ENCODE data around the gene PXT1. TPM values are rescaled to one million over a fixed set of nuclear protein-coding genes. Genes with fewer than 3 reads are reported as not detected.

Gene PXT1, protein sequence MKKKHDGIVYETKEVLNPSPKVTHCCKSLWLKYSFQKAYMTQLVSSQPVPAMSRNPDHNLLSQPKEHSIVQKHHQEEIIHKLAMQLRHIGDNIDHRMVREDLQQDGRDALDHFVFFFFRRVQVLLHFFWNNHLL
- 0.08 TPM for polyA plus RNA-seq (2013)

DNA sequence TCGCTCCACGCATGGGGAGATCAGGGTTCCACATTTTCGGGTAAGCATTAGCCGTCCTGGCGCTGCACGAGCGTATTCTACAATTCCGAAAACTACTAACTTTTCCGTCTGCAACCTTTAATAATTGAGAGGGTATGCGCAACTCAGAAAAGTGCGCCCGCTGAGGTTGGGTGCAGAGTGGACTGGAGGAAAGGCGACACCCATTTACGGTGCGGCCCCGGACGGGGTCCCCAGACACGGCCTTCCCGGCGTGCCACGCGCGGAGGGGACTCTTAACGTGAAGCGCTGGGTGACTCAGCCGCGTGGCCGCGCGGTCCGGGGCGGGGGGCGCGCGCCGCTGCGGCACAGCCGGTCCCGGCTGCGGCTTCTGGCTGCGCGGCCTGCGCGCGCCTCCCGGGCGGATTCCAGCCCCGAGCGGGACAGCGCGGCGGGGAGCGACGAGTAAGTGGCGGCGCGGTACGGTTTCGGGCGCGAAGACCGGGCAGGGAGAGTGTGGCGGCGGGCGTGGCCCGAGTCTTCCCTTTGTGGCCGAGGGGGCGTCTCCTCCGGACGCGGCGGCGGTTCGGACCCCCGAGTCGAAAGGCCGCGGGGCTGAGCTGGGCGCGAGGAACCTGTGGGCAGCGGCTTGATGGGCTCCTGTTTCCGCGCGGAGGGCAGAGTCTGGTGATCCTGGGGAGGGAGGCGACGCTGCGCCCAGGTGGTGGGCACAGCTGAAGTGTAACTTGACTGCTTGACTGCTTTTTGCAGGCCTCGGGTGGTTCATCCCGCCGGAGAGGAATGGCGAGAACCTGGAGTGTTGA lies at the start of gene PXT1, which contains the start of gene KCTD20:
PXT1 (minus strand) TSS at position 184 of the 800 bp plus-strand sequence. CDS start 16,772 bp downstream, outside the sequence.
KCTD20 (plus strand) TSS at position 330 of the 800 bp plus-strand sequence. CDS start 27,098 bp downstream, outside the sequence.
- peak; percentile 88 to 95 (median 93) for DNase-seq
- under 1% methylated on average over 83 of the region's 91 CpGs for WGBS (ENCODE audit: insufficient coverage)
- Histone ChIP-seq H3K9me3 (ENCODE audit: control extremely low read depth in 1 of 5, control insufficient read depth in 4 of 5, insufficient read depth in 2 of 5, low read depth in 1 of 5, low read length in 4 of 5) (no peaks in the 10 kb centered on the region), H3K4me3 (ENCODE audit: control insufficient read depth in 1 of 7, extremely low read depth in 1 of 7, insufficient read depth in 4 of 7, low read depth in 2 of 7, low read length in 6 of 7) (peak within 1 kb of the TSS; percentile 86 to 94 (median 91)), H3K27ac (ENCODE audit: insufficient read depth in 1 of 2, low read depth in 1 of 2, low read length in 2 of 2, poor library complexity in 1 of 2, severe bottlenecking in 2 of 2) (peak within 1 kb of the TSS; percentile 89 to 92), H3K36me3 (ENCODE audit: control insufficient read depth in 4 of 4, insufficient read depth in 4 of 4, low read length in 3 of 4) (no peaks in the 10 kb centered on the region), H3K4me1 (ENCODE audit: control extremely low read depth in 1 of 4, control insufficient read depth in 4 of 4, insufficient read depth in 4 of 4, low read length in 3 of 4) (peaks cover 20 to 36% (median 27%) of the 10 kb centered on the region in 4 experiments), H3K27me3 (replicated peaks in 2 of 5; ENCODE audit: control insufficient read depth in 4 of 5, insufficient read depth in 5 of 5, low read length in 4 of 5) (no peaks in the 10 kb centered on the region)
- POLR2A ChIA-PET, result no interaction called here
- CTCF ChIA-PET, result interaction anchor here (1.0 to 3.2 kb wide), 3 partner anchors 13 to 136 kb away, joined by 3 to 13 read pairs (median 5); no protein-coding TSS in a partner anchor

DNA sequence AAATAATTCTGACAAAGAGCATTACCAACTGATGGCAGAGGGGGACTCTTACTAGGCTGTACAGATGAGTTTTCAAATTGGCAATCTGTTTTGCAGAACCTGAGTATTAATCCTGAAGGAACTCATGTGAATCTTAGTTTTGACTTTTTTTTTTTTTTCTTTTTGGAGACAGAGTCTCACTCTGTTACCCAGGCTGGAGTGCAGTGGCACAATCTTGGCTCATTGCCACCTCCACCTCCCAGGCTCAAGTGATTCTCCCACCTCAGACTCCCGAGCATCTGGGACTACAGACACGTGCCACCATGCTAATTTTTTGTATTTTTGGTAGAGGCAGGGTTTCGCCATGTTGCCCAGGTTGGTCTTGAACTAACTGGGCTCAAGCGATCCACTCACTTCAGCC lies 49.4 kb upstream of the PXT1 start:
- POLR2A ChIA-PET, result no interaction called here
- Histone ChIP-seq H3K27ac (ENCODE audit: insufficient read depth in 1 of 2, low read depth in 1 of 2, low read length in 2 of 2, poor library complexity in 1 of 2, severe bottlenecking in 2 of 2) (no peak overlapping the region), H3K4me1 (ENCODE audit: control extremely low read depth in 1 of 4, control insufficient read depth in 4 of 4, insufficient read depth in 4 of 4, low read length in 3 of 4) (peaks cover 0 to 16% (median 2%) of the 10 kb centered on the region in 4 experiments), H3K9me3 (ENCODE audit: control extremely low read depth in 1 of 5, control insufficient read depth in 4 of 5, insufficient read depth in 2 of 5, low read depth in 1 of 5, low read length in 4 of 5) (no peaks in the 10 kb centered on the region), H3K27me3 (replicated peaks in 2 of 5; ENCODE audit: control insufficient read depth in 4 of 5, insufficient read depth in 5 of 5, low read length in 4 of 5) (no peaks in the 10 kb centered on the region), H3K4me3 (ENCODE audit: control insufficient read depth in 1 of 7, extremely low read depth in 1 of 7, insufficient read depth in 4 of 7, low read depth in 2 of 7, low read length in 6 of 7) (no peak overlapping the region), H3K36me3 (ENCODE audit: control insufficient read depth in 4 of 4, insufficient read depth in 4 of 4, low read length in 3 of 4) (peaks cover 18 to 73% (median 47%) of the 10 kb centered on the region in 4 experiments)
- WGBS (ENCODE audit: insufficient coverage), result 100% methylated on average over 4 of the region's 4 CpGs
- no peak for DNase-seq
- CTCF ChIA-PET, result no interaction called here

DNA sequence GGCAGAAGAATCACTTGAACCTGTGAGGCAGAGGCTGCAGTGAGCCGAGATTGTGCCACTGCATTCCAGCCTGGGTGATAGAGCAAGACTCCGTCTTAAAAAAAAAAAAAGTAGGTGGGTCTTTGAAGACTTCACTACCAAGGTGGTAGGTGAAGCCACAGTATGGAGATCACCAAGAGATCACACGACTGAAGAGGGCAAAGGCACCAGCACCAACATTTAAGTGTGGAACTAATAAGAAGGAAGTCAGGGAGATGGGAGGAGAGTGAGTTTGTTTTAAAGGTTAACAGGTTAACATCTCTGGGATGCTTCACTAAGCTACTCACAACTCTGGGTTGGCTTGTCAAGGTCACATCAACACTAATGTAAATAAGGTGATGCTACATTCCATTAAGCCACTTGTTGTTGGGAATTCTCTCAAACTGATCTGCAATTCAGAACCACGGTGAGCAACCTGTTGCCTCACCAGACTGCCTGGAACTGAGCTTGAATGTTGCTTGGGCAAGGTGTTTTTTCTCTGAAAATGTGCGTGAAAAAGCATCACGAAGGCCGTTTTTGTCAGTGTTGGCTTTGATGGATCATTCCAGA lies 48.8 kb upstream of the PXT1 start:
- Histone ChIP-seq H3K36me3 (ENCODE audit: control insufficient read depth in 4 of 4, insufficient read depth in 4 of 4, low read length in 3 of 4) (peaks cover 18 to 73% (median 48%) of the 10 kb centered on the region in 4 experiments), H3K4me3 (ENCODE audit: control insufficient read depth in 1 of 7, extremely low read depth in 1 of 7, insufficient read depth in 4 of 7, low read depth in 2 of 7, low read length in 6 of 7) (no peak overlapping the region), H3K27ac (ENCODE audit: insufficient read depth in 1 of 2, low read depth in 1 of 2, low read length in 2 of 2, poor library complexity in 1 of 2, severe bottlenecking in 2 of 2) (no peak overlapping the region), H3K9me3 (ENCODE audit: control extremely low read depth in 1 of 5, control insufficient read depth in 4 of 5, insufficient read depth in 2 of 5, low read depth in 1 of 5, low read length in 4 of 5) (no peaks in the 10 kb centered on the region), H3K4me1 (ENCODE audit: control extremely low read depth in 1 of 4, control insufficient read depth in 4 of 4, insufficient read depth in 4 of 4, low read length in 3 of 4) (peaks cover 0 to 16% (median 2%) of the 10 kb centered on the region in 4 experiments), H3K27me3 (replicated peaks in 2 of 5; ENCODE audit: control insufficient read depth in 4 of 5, insufficient read depth in 5 of 5, low read length in 4 of 5) (no peaks in the 10 kb centered on the region)
- ChIA-PET POLR2A (no interaction called here), CTCF (no interaction called here)
- no peak for DNase-seq
- 96% methylated on average over 5 of the region's 7 CpGs for WGBS (ENCODE audit: insufficient coverage)

DNA sequence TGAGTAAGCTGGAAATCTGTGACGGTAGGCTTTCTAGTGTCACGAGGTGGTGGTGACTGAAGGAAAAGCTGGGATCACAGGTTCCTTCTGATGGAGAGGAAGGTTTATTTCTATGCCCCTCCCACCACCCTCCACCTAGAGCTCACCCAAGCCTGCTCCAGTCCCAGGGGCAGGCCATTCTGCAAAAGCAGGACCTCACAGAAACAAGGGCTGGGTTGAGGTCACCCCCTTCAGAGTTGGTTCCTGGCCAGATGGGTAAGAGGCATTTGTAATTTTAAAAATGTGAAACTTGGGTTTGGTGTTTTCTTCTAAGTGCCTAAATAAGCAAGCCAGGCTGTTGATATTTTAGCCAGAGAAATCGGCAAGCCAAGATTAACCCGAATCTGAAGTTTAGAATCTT lies 46.8 kb upstream of the PXT1 start:
- H3K27ac ChIP-seq (ENCODE audit: insufficient read depth in 1 of 2, low read depth in 1 of 2, low read length in 2 of 2, poor library complexity in 1 of 2, severe bottlenecking in 2 of 2), result no peak overlapping the region
- H3K4me1 ChIP-seq (ENCODE audit: control extremely low read depth in 1 of 4, control insufficient read depth in 4 of 4, insufficient read depth in 4 of 4, low read length in 3 of 4), result peaks cover 0 to 13% (median 2%) of the 10 kb centered on the region in 4 experiments
- 95% methylated on average over 2 of the region's 4 CpGs for WGBS (ENCODE audit: insufficient coverage)
- no peak overlapping the region for H3K4me3 ChIP-seq (ENCODE audit: control insufficient read depth in 1 of 7, extremely low read depth in 1 of 7, insufficient read depth in 4 of 7, low read depth in 2 of 7, low read length in 6 of 7)
- ChIA-PET POLR2A (interaction anchor here (1.2 kb wide), 1 partner anchor 8 kb away, joined by 5 read pairs; no protein-coding TSS in a partner anchor), CTCF (interaction anchor here (1.4 kb wide), 1 partner anchor 30 kb away, joined by 4 read pairs; no protein-coding TSS in a partner anchor)
- H3K9me3 ChIP-seq (ENCODE audit: control extremely low read depth in 1 of 5, control insufficient read depth in 4 of 5, insufficient read depth in 2 of 5, low read depth in 1 of 5, low read length in 4 of 5), result no peaks in the 10 kb centered on the region
- H3K27me3 ChIP-seq (replicated peaks in 2 of 5; ENCODE audit: control insufficient read depth in 4 of 5, insufficient read depth in 5 of 5, low read length in 4 of 5), result no peaks in the 10 kb centered on the region
- H3K36me3 ChIP-seq (ENCODE audit: control insufficient read depth in 4 of 4, insufficient read depth in 4 of 4, low read length in 3 of 4), result peaks cover 16 to 70% (median 45%) of the 10 kb centered on the region in 4 experiments
- DNase-seq, result no peak

DNA sequence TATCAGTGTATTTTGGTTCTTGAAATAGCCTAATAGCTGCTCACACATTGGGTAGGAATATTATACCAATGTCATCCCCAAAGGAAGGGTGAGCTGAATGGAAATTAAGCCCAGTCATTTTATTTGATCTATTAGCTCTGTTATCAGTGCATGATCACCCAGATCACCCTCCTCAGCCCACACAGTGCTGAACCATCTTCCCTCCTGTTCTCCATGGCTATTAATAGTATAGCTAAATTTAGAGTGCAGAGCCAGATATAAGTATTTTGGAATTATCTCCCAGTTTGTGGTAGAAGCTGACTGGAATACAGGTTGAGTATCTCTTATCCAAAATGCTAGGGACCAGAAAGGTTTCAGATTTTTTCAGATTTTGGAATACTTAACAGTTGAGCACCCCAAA lies 45.6 kb upstream of the PXT1 start:
- peaks cover 0 to 2% (median 0%) of the 10 kb centered on the region in 4 experiments for H3K4me1 ChIP-seq (ENCODE audit: control extremely low read depth in 1 of 4, control insufficient read depth in 4 of 4, insufficient read depth in 4 of 4, low read length in 3 of 4)
- ChIA-PET CTCF (interaction anchor here (1.0 to 2.0 kb wide), 3 partner anchors 10 to 31 kb away, joined by 4 to 5 read pairs (median 4); no protein-coding TSS in a partner anchor), POLR2A (interaction anchor here (0.6 kb wide), 1 partner anchor 12 kb away, joined by 4 read pairs; no protein-coding TSS in a partner anchor)
- H3K27me3 ChIP-seq (replicated peaks in 2 of 5; ENCODE audit: control insufficient read depth in 4 of 5, insufficient read depth in 5 of 5, low read length in 4 of 5), result no peaks in the 10 kb centered on the region
- H3K9me3 ChIP-seq (ENCODE audit: control extremely low read depth in 1 of 5, control insufficient read depth in 4 of 5, insufficient read depth in 2 of 5, low read depth in 1 of 5, low read length in 4 of 5), result no peaks in the 10 kb centered on the region
- H3K4me3 ChIP-seq (ENCODE audit: control insufficient read depth in 1 of 7, extremely low read depth in 1 of 7, insufficient read depth in 4 of 7, low read depth in 2 of 7, low read length in 6 of 7), result no peak overlapping the region
- DNase-seq, result no peak
- H3K27ac ChIP-seq (ENCODE audit: insufficient read depth in 1 of 2, low read depth in 1 of 2, low read length in 2 of 2, poor library complexity in 1 of 2, severe bottlenecking in 2 of 2), result no peak overlapping the region
- H3K36me3 ChIP-seq (ENCODE audit: control insufficient read depth in 4 of 4, insufficient read depth in 4 of 4, low read length in 3 of 4), result peaks cover 13 to 63% (median 43%) of the 10 kb centered on the region in 4 experiments

DNA sequence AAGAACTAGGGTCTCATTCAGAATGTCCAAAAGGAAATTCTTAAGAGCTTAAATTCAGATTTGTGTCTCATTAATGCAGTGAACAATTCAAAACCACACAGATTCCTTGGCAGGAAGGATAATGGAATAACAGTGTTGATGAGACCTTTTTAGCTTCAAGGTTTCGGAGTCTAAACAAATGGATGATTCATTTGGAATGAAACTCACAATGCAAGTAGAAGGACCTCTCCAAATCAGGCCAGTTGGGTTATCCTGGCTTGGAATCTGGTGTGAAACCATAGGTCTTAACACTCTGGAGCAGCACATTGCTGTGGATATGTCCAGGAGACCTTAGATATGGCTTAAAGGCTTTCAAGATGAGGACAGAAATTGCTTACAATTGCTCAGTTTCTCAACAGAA lies 45.0 kb upstream of the PXT1 start:
- Histone ChIP-seq H3K4me3 (ENCODE audit: control insufficient read depth in 1 of 7, extremely low read depth in 1 of 7, insufficient read depth in 4 of 7, low read depth in 2 of 7, low read length in 6 of 7) (no peak overlapping the region), H3K36me3 (ENCODE audit: control insufficient read depth in 4 of 4, insufficient read depth in 4 of 4, low read length in 3 of 4) (peaks cover 13 to 62% (median 43%) of the 10 kb centered on the region in 4 experiments), H3K4me1 (ENCODE audit: control extremely low read depth in 1 of 4, control insufficient read depth in 4 of 4, insufficient read depth in 4 of 4, low read length in 3 of 4) (no peaks in the 10 kb centered on the region), H3K27ac (ENCODE audit: insufficient read depth in 1 of 2, low read depth in 1 of 2, low read length in 2 of 2, poor library complexity in 1 of 2, severe bottlenecking in 2 of 2) (no peak overlapping the region), H3K9me3 (ENCODE audit: control extremely low read depth in 1 of 5, control insufficient read depth in 4 of 5, insufficient read depth in 2 of 5, low read depth in 1 of 5, low read length in 4 of 5) (no peaks in the 10 kb centered on the region), H3K27me3 (replicated peaks in 2 of 5; ENCODE audit: control insufficient read depth in 4 of 5, insufficient read depth in 5 of 5, low read length in 4 of 5) (no peaks in the 10 kb centered on the region)
- ChIA-PET POLR2A (no interaction called here), CTCF (interaction anchor here (0.8 to 2.0 kb wide), 3 partner anchors 9 to 31 kb away, joined by 3 to 5 read pairs (median 3); no protein-coding TSS in a partner anchor)
- DNase-seq, result no peak
- WGBS (ENCODE audit: insufficient coverage), result 100% methylated on average over 1 of the region's 1 CpG
